WTC11 (cell line): ENCODE data around the gene TEX55. TPM values are rescaled to one million over a fixed set of nuclear protein-coding genes. Genes with fewer than 3 reads are reported as not detected.

ENCODE experiments used
- ATF1 ChIP-seq: sonication (generic); formaldehyde crosslinking; IDR thresholded peaks from 2 replicates; pipeline ENCODE4 v1.8.1; 2023; ENCODE audit warnings: mild to moderate bottlenecking, moderate library complexity, missing genetic modification reagents
- CTCF ChIP-seq: fragments of 200-600 bp; IDR thresholded peaks from 2 replicates; pipeline ENCODE4 v1.8.0; 2022; ENCODE audit warnings: antibody characterized with exemption
- GRHL2 ChIP-seq: fragments of 250-450 bp; sonication (Bioruptor Pico); IDR thresholded peaks from 2 replicates; pipeline ENCODE4 v1.8.0; 2022; ENCODE audit warnings: mild to moderate bottlenecking, moderate library complexity; ENCODE audit not compliant: insufficient replicate concordance, severe bottlenecking
- MAX ChIP-seq: sonication (generic); formaldehyde crosslinking; IDR thresholded peaks from 2 replicates; pipeline ENCODE4 v1.8.0; 2022; ENCODE audit warnings: mild to moderate bottlenecking, missing genetic modification reagents
- MXD4 ChIP-seq: fragments of 250-450 bp; sonication (Bioruptor Pico); IDR thresholded peaks from 2 replicates; pipeline ENCODE4 v1.8.0; 2021; ENCODE audit warnings: mild to moderate bottlenecking, moderate library complexity, borderline replicate concordance
- NFE2L1 ChIP-seq: sonication (generic); formaldehyde crosslinking; IDR thresholded peaks from 2 replicates; pipeline ENCODE4 v1.8.1; 2023; ENCODE audit warnings: missing genetic modification reagents
- NFYB ChIP-seq: sonication (generic); formaldehyde crosslinking; conservative IDR thresholded peaks from 2 replicates; pipeline ENCODE4 v1.8.0; 2022; ENCODE audit warnings: low read depth, missing genetic modification reagents
- PRRX2 ChIP-seq: fragments of 250-450 bp; sonication (Bioruptor Pico); IDR thresholded peaks from 2 replicates; pipeline ENCODE4 v1.8.0; 2021; ENCODE audit warnings: mild to moderate bottlenecking
- RORB ChIP-seq: fragments of 250-450 bp; sonication (Bioruptor Pico); IDR thresholded peaks from 2 replicates; pipeline ENCODE4 v1.9.0; 2021; ENCODE audit warnings: mild to moderate bottlenecking
- TP53 ChIP-seq: sonication (generic); formaldehyde crosslinking; IDR thresholded peaks from 2 replicates; pipeline ENCODE4 v1.8.1; 2023; ENCODE audit warnings: mild to moderate bottlenecking, missing genetic modification reagents
- ZNF121 ChIP-seq: sonication (generic); formaldehyde crosslinking; IDR thresholded peaks from 2 replicates; pipeline ENCODE4 v1.8.0; 2023; ENCODE audit warnings: missing genetic modification reagents
- total RNA-seq: library from RNA; stranded (reverse); gene quantifications from 3 replicates; pipeline ENCODE4 v1.2.3, GENCODE V29; 2021

The TEX55 gene
- total RNA-seq, 1 experiment from 2014 or later, result not detected

GRCh38 chr3:119195911-119196310, 49.9 kb downstream of the TEX55 start (continued):
- TF ChIP-seq CTCF (no peak), MXD4 (CRISPR knock-in tag) (no peak), GRHL2 (no peak), RORB (no peak), PRRX2 (CRISPR knock-in tag) (no peak), NFE2L1 (CRISPR knock-in tag) (no peak), MAX (CRISPR knock-in tag) (no peak), NFYB (CRISPR knock-in tag) (no peak), ATF1 (CRISPR knock-in tag) (no peak), TP53 (CRISPR knock-in tag) (no peak), ZNF121 (no peak)
- TF ChIP-seq, all 79 proteins: peak for 0

Other genes with a start within 250 kb of the TEX55 start
- gene IGSF11, start 111.3 kb upstream of the TEX55 start, total RNA-seq, result 1.6 to 2.0 TPM (median 1.7 TPM) in 3 replicates
- 0.18 to 0.42 TPM (median 0.41 TPM) in 3 replicates for gene UPK1B, start 27.4 kb downstream of the TEX55 start, total RNA-seq
- gene B4GALT4, start 94.7 kb downstream of the TEX55 start, total RNA-seq, result 32.0 to 37.7 TPM (median 32.9 TPM) in 3 replicates
- 3.7 to 7.2 TPM (median 4.2 TPM) in 3 replicates for gene ARHGAP31, start 148.2 kb downstream of the TEX55 start, total RNA-seq